Aortic smooth muscle cell (primary cell): ENCODE data around the gene NKPD1. TPM values are rescaled to one million over a fixed set of nuclear protein-coding genes. Genes with fewer than 3 reads are reported as not detected.

ENCODE experiments used
- total RNA-seq: library from RNA; depleted of rRNA; stranded (reverse); fragments of >200 nt; gene quantifications from 2 replicates; pipeline ENCODE4 v1.2.3, GENCODE V29; 2014

The NKPD1 gene
- total RNA-seq = 0.06 and 0.26 TPM in 2 replicates

GRCh38 chr19:45160870-45161737 is at the start of gene NKPD1:
NKPD1 (minus strand) TSS chr19:45160982; CDS start chr19:45160150, 832 bp downstream.

GRCh38 chr19:45178262-45179071 is 17.7 kb upstream of the NKPD1 start, which contains the start of gene BLOC1S3:
BLOC1S3 (plus strand) TSS chr19:45178784; CDS start chr19:45179297, 513 bp downstream.

GRCh38 chr19:45177817-45178261 is 17.1 kb upstream of the NKPD1 start, which contains the start of gene TRAPPC6A:
TRAPPC6A (minus strand) TSS chr19:45178237; CDS start chr19:45178218, 19 bp downstream.

Other genes with a start within 250 kb of the NKPD1 start
- gene APOC1, start 246.4 kb downstream of the NKPD1 start, total RNA-seq = 0.56 and 0.79 TPM in 2 replicates
- not detected in 2 replicates for gene APOC4, start 218.7 kb downstream of the NKPD1 start, total RNA-seq
- not detected in 2 replicates for gene APOC2, start 214.9 kb downstream of the NKPD1 start, total RNA-seq
- gene CLPTM1, start 205.6 kb downstream of the NKPD1 start, total RNA-seq = 37.8 and 38.0 TPM in 2 replicates
- 3.3 and 3.5 TPM in 2 replicates for gene RELB, start 159.5 kb downstream of the NKPD1 start, total RNA-seq
- 11.5 and 12.9 TPM in 2 replicates for gene CLASRP, start 121.9 kb downstream of the NKPD1 start, total RNA-seq
- gene ZNF296, start 84.5 kb downstream of the NKPD1 start, total RNA-seq = 0.25 TPM in 1 of 2 replicates, not detected in the other
- gene GEMIN7, start 81.7 kb downstream of the NKPD1 start, total RNA-seq = 9.5 and 11.6 TPM in 2 replicates
- gene PPP1R37, start 67.8 kb downstream of the NKPD1 start, total RNA-seq = 19.6 and 20.3 TPM in 2 replicates
- 6.5 and 7.5 TPM in 2 replicates for gene TRAPPC6A, start 17.3 kb upstream of the NKPD1 start, total RNA-seq
- 2.8 and 3.5 TPM in 2 replicates for gene BLOC1S3, start 17.8 kb upstream of the NKPD1 start, total RNA-seq
- not detected in 2 replicates for gene EXOC3L2, start 84.4 kb upstream of the NKPD1 start, total RNA-seq
- gene MARK4, start 90.3 kb upstream of the NKPD1 start, total RNA-seq = 9.5 and 18.3 TPM in 2 replicates
- 0.06 TPM in 1 of 2 replicates, not detected in the other for gene CKM, start 161.9 kb upstream of the NKPD1 start, total RNA-seq
- not detected in 2 replicates for gene KLC3, start 179.8 kb upstream of the NKPD1 start, total RNA-seq
- gene ERCC2, start 209.6 kb upstream of the NKPD1 start, total RNA-seq = 9.1 and 14.4 TPM in 2 replicates
- gene PPP1R13L, start 244.1 kb upstream of the NKPD1 start, total RNA-seq = 0.53 and 2.9 TPM in 2 replicates
- gene POLR1G, start 245.7 kb upstream of the NKPD1 start, total RNA-seq = 4.1 and 6.9 TPM in 2 replicates